Mesothelial cell of epicardium (in vitro differentiated cells): ENCODE measurements around the gene BCAS1. TPM values are rescaled to one million over a fixed set of nuclear protein-coding genes. Genes with fewer than 3 reads are reported as not detected.

Experiments used
- DNase-seq, 2 experiments: peaks; one replicate each; pipeline ENCODE4 v3.0.0; 2021; ENCODE audit warnings: low spot score in 2 of 2; ENCODE audit not compliant: unreplicated experiment in 2 of 2
- H3K27ac Mint-ChIP-seq: 2 replicates; pipeline ENCODE4 v1.8.0; 2021; ENCODE audit warnings: mixed read lengths
- H3K27me3 Mint-ChIP-seq: 2 replicates; pipeline ENCODE4 v1.8.0; 2021; ENCODE audit warnings: low read depth, mixed read lengths
- H3K36me3 Mint-ChIP-seq: 2 replicates; pipeline ENCODE4 v1.8.0; 2021; ENCODE audit warnings: mixed read lengths
- H3K4me1 Mint-ChIP-seq: 2 replicates; pipeline ENCODE4 v1.8.0; 2021; ENCODE audit warnings: mixed read lengths
- H3K4me3 Mint-ChIP-seq: 2 replicates; pipeline ENCODE4 v1.8.0; 2021; ENCODE audit warnings: mild to moderate bottlenecking, moderate library complexity, mixed read lengths
- H3K9me3 Mint-ChIP-seq: 2 replicates; pipeline ENCODE4 v1.8.0; 2021; ENCODE audit warnings: mixed read lengths
- CTCF ChIP-seq: fragments of 200-600 bp; sonication (generic); IDR thresholded peaks from one replicate; pipeline ENCODE4 v1.5.0; 2021; ENCODE audit warnings: antibody characterized with exemption; ENCODE audit not compliant: unreplicated experiment
- total RNA-seq: library from RNA; stranded (reverse); gene quantifications from 3 replicates; pipeline ENCODE4 v1.2.1, GENCODE V29; 2021

Gene BCAS1
- total RNA-seq, 1 donor from 2014 or later: 0.20 TPM

GRCh38 chr20:54100563-54100962 lies 30.2 kb upstream of the BCAS1 start:
- no peaks in the 10 kb centered on the region for H3K36me3 Mint-ChIP-seq
- no peak for DNase-seq
- peaks cover 5% of the 10 kb centered on the region for H3K9me3 Mint-ChIP-seq
- no peak overlapping the region for H3K27ac Mint-ChIP-seq
- no peaks in the 10 kb centered on the region for H3K27me3 Mint-ChIP-seq
- no peak overlapping the region for H3K4me3 Mint-ChIP-seq
- peaks cover 7% of the 10 kb centered on the region for H3K4me1 Mint-ChIP-seq
- TF ChIP-seq CTCF: no peak

- Mint-ChIP-seq H3K4me1 (peaks cover 2% of the 10 kb centered on the region), H3K27me3 (no peaks in the 10 kb centered on the region), H3K36me3 (no peaks in the 10 kb centered on the region), H3K27ac (no peak overlapping the region), H3K9me3 (peaks cover 5% of the 10 kb centered on the region), H3K4me3 (no peak overlapping the region)
- no peak for TF ChIP-seq CTCF
- no peak for DNase-seq
These were observed 29.5 kb upstream of the BCAS1 start for GRCh38 chr20:54099894-54100293.

- Mint-ChIP-seq H3K27me3 (no peaks in the 10 kb centered on the region), H3K36me3 (no peaks in the 10 kb centered on the region), H3K4me1 (peaks cover 5% of the 10 kb centered on the region), H3K4me3 (no peak overlapping the region), H3K27ac (no peak overlapping the region), H3K9me3 (peaks cover 5% of the 10 kb centered on the region)
- DNase-seq: no peak
- TF ChIP-seq CTCF: no peak
These were observed 27.7 kb upstream of the BCAS1 start for GRCh38 chr20:54098047-54098446.

GRCh38 chr20:54097236-54097529 lies 26.8 kb upstream of the BCAS1 start:
- Mint-ChIP-seq H3K36me3 (no peaks in the 10 kb centered on the region), H3K4me1 (peaks cover 6% of the 10 kb centered on the region), H3K4me3 (no peak overlapping the region), H3K27me3 (no peaks in the 10 kb centered on the region), H3K9me3 (peaks cover 5% of the 10 kb centered on the region), H3K27ac (no peak overlapping the region)
- no peak for DNase-seq
- no peak for TF ChIP-seq CTCF

GRCh38 chr20:54095824-54096223 lies 25.4 kb upstream of the BCAS1 start:
- no peak for TF ChIP-seq CTCF
- Mint-ChIP-seq H3K4me1 (peaks cover 6% of the 10 kb centered on the region), H3K4me3 (no peak overlapping the region), H3K36me3 (no peaks in the 10 kb centered on the region), H3K27ac (no peak overlapping the region), H3K9me3 (peaks cover 5% of the 10 kb centered on the region), H3K27me3 (no peaks in the 10 kb centered on the region)
- no peak for DNase-seq

- Mint-ChIP-seq H3K4me1 (peaks cover 6% of the 10 kb centered on the region), H3K4me3 (no peak overlapping the region), H3K36me3 (no peaks in the 10 kb centered on the region), H3K27me3 (peaks cover 1% of the 10 kb centered on the region), H3K27ac (no peak overlapping the region), H3K9me3 (no peaks in the 10 kb centered on the region)
- no peak for DNase-seq
- TF ChIP-seq CTCF: no peak
These were observed 23.8 kb upstream of the BCAS1 start for GRCh38 chr20:54094268-54094580.
